SKM-1 (cell line): Measurements from ENCODE around the gene RASGEF1C.
"Not testable (repeated sequence)": the region's sequence is repeated elsewhere in the genome, so short reads cannot be mapped to it uniquely, and the experiment has no call there.

Experiments
- DNase-seq: peaks from one replicate; lab custom pipeline; 2025; ENCODE audit not compliant: unreplicated experiment; lab: John Stamatoyannopoulos, UW

Gene RASGEF1C

GRCh38 chr5:180101451-180102105 is 107.4 kb downstream of the RASGEF1C start:
- DNase-seq, result no peak

- no peak for DNase-seq
Observed at GRCh38 chr5:180100621-180101450, 108.2 kb downstream of the RASGEF1C start.

DNA sequence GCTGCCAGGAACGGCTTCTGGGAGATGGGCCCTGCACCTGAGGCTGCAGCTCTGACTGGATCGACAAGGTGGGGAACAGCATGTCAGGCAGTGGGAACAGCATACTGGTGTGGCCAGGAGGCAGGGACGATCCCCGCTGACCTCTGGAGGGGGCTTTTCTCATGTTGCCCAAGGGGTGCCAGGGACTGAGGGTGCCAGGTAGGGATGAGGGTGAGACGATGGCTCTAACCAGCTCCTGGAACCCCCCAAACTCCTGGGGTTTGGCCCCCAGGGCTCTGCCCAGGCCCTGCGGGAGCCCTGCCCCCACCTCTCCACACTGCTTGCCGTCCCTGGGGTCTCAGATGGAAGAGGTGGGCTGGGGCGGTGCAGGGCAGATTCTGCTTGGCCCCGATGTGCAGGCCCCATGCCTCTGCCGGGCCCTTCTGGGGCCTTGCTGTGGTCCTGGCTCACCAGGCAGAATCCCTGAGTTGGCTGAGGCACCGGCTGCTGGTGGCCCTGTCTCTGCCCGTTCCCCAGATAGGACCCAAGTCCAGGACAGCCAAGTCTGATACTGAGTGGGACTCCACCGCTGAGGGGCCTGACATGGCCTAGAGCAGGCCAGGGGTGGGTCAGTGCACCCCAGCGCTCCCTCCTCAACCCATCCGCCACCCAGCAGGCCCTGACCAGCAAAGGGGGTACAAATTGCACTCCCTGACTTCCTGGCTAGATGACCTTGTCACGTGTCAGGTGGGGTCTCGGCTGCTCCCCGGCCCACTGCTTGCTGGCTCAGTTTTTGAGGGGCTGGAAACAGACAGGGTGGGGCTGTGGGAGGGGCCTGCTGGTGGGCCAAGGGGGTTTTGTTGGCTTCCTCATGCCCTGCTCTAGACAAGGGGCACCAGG is 109.0 kb downstream of the RASGEF1C start:
- DNase-seq, result no peak

GRCh38 chr5:180098991-180099732 is 109.8 kb downstream of the RASGEF1C start:
- no peak for DNase-seq

DNA sequence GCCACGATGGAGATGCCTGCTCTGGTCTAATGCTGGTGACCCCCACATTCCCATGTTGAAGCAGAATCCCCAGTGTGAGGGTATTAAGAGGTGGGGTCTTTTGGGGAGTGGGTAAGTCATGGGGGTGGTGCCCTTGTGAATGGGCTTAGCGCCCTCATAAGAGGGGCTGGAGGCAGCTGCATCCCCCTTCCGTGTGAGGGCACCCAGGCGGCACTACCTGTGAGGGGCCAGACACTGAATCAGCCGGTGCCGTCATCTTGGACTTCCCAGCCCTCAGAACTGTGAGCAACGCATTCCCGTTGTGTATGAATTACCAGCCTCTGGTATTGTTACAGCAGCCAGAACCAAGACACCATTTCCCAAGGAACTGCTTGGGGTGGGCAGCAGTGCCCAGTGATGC is 110.5 kb downstream of the RASGEF1C start:
- DNase-seq, result no peak

DNA sequence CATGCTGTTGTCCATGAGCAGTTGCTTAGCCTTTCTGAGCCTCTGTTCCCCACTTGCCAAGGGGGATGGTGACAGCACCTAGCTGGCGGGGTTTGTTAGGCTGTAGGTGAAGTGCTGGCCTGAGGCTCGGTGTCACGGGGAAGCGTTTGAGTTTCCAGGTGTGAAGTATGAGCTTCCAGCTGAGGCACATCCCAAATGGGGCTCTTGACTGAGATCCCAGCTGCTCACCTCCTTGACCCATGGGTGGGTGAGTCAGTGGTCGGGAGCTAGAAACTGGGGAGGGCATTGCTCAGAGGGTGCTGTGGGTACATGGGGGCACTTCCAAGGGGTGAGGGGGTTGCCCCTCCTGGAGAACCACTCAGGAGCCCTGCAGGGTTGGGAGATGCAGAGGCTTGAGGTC is 111.1 kb downstream of the RASGEF1C start:
- DNase-seq, result no peak

DNA sequence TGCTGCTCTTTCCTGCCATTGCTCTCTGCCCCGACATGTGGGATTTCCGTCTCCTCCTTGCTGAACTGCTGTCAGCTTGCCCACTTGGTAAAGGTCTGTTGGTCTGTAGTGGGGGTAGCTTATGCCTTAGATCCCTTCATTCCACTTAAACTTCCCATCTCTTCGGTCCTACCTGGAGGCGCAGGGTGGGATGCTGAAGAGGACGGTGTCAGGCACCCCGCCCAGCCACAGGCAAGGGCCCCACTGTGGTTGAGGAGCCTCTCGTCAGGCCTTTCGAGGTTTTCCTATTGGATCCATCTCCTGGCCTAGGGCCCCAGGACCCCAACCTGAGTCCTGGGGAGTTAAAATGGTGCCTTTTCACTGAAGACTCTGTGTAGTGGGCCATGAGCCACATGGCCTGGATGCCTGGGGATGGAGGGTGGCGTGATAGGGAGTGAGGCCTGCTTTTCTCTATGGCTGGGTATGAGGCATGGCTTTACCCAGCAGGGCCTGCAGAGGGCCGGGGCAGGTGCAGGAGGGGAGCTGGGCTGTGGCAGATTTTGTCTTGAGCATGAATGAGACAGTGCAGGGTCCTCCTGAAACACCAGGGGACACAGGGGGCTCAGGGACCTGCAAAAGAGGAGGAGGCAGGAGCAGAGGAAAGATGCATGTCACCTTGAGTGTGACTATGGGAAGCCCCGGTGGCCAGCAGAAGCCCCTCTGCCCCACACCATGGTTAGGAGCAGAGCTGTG is 111.7 kb downstream of the RASGEF1C start:
- DNase-seq, result no peak

- no peak for DNase-seq
Observed at GRCh38 chr5:180096616-180097015, 112.4 kb downstream of the RASGEF1C start.

DNA sequence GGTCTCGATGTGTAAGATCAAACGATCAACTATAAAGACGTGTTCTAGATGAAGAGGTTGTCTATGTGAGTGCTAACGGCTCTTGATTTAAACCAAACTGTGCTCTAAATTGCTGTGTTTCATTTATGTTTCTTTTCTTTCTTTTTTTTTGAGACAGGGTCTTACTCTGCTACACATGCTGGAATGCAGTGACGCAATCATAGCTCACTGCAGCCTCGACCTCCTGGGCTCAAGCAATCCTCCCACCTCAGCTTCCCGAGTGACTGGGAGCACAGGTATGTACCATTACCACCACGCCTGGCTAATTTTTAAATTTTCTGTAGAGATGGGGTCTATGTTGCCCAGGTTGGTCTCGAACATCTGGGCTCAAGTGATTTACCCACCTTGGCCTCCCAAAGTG is 113.5 kb downstream of the RASGEF1C start:
- no peak for DNase-seq

- peak; percentile 86 for DNase-seq
Observed at GRCh38 chr5:180093651-180094382, 115.2 kb downstream of the RASGEF1C start.

DNA sequence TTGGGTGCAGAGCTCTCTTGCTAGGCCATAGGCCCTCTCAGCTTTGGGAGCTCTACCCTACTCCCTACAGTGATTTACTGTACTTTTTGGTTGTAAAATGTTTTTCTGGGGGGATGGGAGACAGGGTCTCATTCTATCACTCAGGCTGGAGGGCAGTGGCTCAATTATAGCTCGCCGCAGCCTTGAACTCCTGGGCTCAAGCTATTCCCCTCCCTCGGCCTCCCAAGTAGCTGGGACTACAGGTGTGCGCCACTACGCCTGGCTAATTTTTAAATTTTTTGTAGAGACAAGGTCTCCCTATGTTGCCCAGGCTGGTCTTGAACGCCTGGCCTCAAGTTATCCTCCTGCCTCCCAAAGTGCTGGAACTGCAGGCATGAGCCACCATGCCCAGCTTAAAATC is 115.8 kb downstream of the RASGEF1C start:
- DNase-seq, result no peak

GRCh38 chr5:180090769-180091546 is 118.1 kb downstream of the RASGEF1C start:
- no peak for DNase-seq

DNA sequence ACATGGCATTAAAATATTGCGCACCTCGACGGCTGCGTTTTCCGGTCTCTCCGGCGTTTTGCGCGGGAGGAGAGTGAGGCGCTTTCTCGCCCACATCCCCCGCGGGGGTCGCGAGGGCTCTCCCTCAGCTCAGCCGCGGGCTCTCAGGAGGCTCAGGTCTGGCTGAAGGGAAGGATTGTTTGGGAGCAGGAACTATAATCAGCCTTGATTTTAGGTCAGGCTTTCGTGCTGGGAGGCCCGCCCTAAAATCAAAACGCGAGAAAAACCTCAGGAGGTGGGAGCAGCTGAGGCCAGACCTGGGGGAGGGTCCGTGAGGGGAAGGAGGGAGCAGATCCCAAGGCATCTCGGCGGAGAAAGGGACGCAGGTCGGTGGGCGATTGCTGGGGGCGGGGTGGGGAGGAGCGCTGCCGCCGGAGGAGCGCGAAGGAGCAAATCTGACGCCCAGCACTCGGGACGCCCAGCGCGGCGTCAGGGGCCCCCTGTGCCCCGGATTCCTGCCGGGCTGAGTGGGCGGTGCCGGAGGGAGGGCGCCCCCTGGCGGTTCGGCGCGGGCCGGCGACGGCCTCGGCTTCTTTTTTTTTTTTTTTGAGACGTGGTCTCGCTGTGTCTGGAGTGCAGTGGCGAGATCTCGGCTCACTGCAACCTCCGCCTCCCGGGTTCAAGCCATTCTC is 118.8 kb downstream of the RASGEF1C start:
- peak; percentile 25 for DNase-seq

GRCh38 chr5:180089628-180090027 is 119.4 kb downstream of the RASGEF1C start:
- not testable (repeated sequence) for DNase-seq

GRCh38 chr5:180088561-180088960 is 120.5 kb downstream of the RASGEF1C start:
- DNase-seq, result no peak

DNA sequence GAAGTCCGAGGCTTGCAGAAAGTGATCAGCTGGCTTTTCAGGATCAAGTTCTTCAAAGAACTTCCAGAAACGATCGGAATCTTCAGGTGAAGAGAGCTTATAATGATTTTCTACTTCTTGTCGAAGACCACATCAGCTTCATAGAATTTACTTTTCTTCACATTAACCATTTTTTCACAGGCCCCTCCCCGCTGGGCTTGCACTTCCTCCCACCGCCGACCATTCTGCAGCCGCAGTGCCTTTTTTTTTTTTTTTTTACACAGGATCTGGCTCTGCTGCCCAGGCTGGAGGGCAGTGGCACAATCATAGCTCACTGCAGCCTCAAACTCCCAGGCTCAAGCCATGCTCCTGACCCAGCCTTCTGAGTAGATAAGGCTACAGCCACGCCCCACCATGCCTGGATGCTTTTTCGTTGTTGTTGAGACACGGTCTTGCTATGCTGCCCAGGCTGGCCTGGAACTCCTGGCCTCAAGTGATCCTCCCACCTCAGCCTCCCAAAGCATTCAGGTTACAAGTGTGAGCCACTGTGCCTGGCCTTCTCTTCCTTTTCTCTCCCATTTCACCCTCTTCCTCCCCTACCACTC is 122.1 kb downstream of the RASGEF1C start:
- no peak for DNase-seq

DNA sequence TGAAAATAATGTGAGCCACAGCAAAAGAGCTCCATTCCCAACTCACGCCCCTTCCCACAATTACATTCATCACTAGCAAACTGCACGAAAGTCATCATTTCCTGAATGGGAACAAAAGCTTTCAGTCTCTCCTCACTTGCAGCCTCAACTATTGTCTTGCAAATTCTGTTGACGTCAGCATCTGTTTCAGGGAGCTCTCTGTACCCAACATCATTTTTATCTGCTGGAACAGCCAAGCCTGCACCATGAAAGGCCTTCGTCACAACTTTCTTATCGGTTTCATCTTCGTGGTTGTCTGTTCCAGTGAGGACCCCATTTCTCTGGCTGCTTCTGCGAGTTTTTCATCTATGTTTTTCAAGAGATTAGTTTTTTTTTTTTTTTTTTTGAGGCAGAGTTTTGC is 123.2 kb downstream of the RASGEF1C start:
- no peak for DNase-seq
